HG02884 (cell line): Measurements from ENCODE around the gene ORC5.
"Not testable (repeated sequence)": the region's sequence is repeated elsewhere in the genome, so short reads cannot be mapped to it uniquely, and the experiment has no call there.

Experiments used
- ATAC-seq: cut with Tn5 transposase; IDR thresholded peaks from one replicate; pipeline ENCODE4 v1.9.1; 2021; ENCODE audit warnings: mild to moderate bottlenecking, moderate library complexity; ENCODE audit not compliant: unreplicated experiment

ORC5 gene

GRCh38 chr7:104207731-104208420, at the start of gene ORC5:
ORC5 (minus strand) TSS chr7:104208013; CDS start chr7:104207904, 109 bp downstream.
- peak; percentile 99 for ATAC-seq

- no peak for ATAC-seq
Observed at GRCh38 chr7:104255616-104256015, 47.8 kb upstream of the ORC5 start.

DNA sequence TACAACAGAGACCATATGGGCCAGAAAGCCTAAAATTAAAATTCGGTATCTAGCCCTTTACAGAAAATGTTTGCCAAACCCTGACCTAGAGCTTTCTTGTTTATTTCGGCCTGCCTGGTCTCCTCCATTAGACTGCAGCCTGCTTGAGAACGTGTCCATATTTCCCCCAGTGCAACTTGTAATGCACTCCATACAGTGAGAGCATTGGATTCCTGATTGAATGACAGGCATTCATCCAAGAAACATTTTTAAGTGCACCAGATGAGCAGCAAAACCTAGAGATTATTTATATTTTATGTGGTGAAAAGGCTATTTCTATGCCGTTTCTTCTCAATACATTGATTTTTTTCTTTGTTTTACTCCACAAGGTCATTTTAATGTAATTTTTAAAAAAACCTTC, 47.4 kb upstream of the ORC5 start:
- ATAC-seq = no peak

- ATAC-seq = no peak
Observed at GRCh38 chr7:104254696-104255095, 46.9 kb upstream of the ORC5 start.

GRCh38 chr7:104252409-104253134, 44.8 kb upstream of the ORC5 start:
- no peak for ATAC-seq

DNA sequence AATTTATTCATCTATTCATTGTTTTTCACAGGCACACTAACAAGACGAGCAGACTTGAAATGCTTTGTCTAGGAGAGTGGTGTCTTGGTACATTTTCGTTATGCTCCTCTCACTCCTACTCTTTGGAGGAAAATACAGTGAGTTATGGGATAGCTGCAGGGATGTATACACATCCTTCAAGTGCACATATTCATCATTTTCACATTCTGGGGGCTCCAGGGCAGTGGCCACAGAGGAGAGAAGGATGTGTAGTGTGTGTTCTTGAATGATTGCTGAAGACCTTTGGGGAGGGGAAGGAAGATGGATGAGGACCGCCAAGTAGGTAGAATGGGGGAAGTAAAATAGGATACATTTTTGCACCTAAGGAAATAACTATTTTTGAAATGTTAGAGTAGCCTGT, 34.8 kb upstream of the ORC5 start:
- ATAC-seq = no peak

DNA sequence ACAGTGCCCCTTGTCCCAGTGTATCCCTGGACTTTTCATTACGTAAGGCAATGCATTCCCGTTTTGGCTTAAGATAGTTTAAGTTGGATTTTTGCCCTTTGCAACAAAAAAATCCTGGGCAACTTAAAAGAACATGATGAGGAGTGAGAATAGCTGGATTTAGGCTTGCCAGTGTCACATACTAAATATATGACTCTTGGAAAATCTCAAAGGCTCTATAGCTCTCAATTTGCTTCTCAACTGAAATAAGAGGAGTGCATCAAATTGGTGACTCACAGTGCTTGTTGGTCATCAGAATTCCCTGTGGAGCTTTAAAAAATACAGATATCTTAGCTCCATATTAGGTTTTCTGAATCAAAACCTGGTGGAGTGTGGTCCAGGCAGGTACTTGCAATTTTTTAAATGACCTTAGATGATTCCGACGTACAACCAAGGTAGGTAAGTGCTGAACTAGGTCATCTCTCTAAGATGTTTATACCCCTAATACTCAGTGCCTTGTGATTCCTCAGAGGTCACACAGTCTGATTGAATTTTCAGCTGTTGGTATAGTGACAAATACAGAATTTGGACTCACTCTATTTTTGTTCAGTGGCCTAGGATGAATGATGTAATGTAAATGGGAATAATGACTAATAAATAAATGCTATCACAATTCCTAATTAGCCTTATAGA, 33.9 kb upstream of the ORC5 start:
- ATAC-seq = no peak

DNA sequence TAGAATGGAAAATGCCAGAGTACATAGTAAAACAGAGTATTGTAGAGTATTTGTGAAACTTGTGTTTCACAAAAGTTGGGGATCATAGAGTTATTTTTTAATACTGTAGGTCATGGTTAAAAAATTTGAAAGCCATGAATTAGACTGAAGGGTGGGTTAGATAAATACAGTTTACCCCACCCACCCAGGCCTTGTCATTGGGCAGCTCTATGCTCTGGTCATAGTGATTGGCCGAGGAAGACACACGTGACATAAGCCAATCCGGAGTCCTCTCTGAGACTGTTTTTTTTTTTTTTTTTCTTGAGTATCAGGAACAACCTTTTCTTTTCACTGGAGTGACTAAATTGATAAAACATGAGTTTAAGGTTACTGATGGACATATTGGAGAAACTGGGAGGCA, 33.3 kb upstream of the ORC5 start:
- ATAC-seq = no peak

- no peak for ATAC-seq
Observed at GRCh38 chr7:104240401-104240800, 32.6 kb upstream of the ORC5 start.

- ATAC-seq = not testable (repeated sequence)
Observed at GRCh38 chr7:104234990-104235389, 27.2 kb upstream of the ORC5 start.

DNA sequence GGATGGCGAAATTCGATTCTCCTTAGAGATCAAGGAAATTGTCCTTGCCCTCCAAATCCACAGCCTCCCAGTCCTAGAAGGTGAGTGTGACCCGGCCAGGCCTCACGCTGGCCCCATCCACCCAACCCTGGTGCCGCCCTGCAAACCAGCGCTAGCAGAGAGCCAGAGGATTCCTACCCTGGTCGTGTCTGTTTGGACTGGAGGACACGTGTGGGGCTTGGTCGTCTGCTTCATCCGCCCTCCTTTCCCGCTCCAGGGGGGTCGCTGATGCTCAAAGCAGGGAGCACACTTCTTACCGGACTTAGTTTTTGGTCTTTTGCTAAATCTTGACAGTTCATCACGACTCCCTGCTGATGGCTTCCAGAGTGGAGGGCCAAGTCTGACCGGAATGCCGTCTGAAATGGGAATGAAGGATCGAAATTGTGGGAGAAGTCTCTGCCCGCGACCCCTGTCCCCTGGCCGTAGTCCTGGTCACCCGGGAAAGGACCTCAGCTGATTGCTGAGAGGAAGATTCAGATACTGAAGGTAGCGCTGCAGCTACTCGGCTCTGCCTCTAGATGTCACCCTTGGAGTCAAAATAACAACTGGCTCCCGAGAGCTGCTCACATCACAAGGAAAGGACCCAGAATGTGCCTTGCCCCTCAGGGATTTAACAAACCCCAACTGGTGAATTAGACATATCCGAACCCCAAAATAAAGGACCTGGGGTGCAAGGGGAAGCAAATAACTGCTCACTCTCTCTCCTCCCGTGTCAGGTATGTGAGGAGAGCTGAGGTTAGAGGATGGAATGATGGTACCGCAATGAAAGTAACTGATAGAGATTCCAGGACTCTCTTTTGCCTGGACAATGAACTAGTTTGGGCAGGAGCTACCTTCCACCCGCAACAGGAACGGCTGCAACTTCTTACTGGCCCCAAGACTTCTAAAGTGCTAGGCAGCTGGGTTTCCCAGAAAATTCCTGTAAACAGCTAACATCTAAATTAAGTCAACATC, 23.5 kb upstream of the ORC5 start:
- ATAC-seq = peak; percentile 96

GRCh38 chr7:104230606-104231005, 22.8 kb upstream of the ORC5 start:
- ATAC-seq = no peak

GRCh38 chr7:104228442-104228841, 20.6 kb upstream of the ORC5 start:
- no peak for ATAC-seq

- no peak for ATAC-seq
Observed at GRCh38 chr7:104225451-104225850, 17.6 kb upstream of the ORC5 start.

GRCh38 chr7:104217620-104218019, 9.8 kb upstream of the ORC5 start:
- no peak for ATAC-seq

- ATAC-seq = no peak
Observed at GRCh38 chr7:104209063-104209462, 1.2 kb upstream of the ORC5 start.

DNA sequence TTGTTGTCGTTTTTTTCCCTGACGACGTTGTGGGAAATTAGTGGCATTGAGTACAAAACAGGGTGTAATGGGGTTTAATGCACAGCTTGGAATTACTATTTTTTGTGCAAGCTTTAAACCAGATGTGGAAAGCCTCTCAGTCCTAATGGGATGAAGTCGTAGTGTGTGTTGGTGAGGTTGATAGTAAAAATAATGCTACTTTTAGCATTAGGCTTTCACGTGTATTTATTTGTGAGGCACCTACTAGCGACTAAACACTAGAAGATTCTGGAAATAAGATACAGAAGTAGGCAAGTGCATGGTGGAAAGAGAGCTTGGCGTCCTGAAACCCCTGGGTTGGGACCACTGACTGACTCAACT, 588 bp upstream of the ORC5 start:
- ATAC-seq = no peak

- ATAC-seq = peak; percentile 30
Observed at GRCh38 chr7:104207348-104207730, 474 bp downstream of the ORC5 start.

DNA sequence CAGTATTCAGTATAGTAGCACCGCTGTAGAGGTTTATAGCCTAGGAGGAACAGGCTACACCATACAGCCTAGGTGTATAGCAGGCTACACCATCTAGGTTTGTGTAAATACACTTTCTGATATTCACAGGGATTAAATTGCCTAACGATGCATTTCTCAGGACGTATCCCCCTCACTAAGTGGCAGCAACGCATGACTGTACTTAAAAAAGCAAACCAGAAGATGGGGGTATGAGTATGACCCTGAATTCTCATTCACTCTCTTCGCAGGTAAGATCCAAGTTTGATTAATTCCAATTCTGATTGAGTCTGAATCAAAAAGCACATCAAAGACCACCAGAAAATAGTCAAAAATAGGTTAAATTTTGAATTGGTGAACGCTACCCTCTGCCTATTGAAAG, 972 bp downstream of the ORC5 start:
- ATAC-seq = no peak

GRCh38 chr7:104198673-104199278, 9.0 kb downstream of the ORC5 start:
- no peak for ATAC-seq
